Measurements from ENCODE around the gene STIM1.
"Not testable (repeated sequence)": the region's sequence is repeated elsewhere in the genome, so short reads cannot be mapped to it uniquely, and the experiment has no call there.

STIM1 gene

DNA sequence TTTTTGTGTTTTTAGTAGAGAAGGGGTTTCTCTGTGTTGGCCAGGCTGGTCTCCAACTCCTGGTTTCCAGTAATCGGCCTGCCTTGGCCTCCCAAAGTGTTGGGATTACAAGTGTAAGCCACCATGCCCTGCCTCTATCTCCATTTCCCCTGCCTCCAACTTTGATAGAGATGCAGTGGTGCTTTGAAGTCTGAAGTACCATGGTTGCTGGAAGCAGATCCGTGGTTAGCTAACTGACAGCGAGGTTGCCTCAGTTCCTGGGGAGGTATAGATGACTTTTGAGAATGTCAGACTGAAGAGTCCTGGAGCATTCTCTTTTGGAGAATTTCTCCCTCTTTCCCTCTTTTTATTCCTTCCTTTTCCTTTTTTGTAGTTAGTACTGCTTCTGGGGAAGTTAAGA is 127.6 kb downstream of the STIM1 start:
- DNase-seq (ENCODE audit: low read depth in 2 of 2), result no peak

GRCh38 chr11:3984896-3985295 is 129.4 kb downstream of the STIM1 start:
- DNase-seq (ENCODE audit: low read depth in 2 of 2), result peak in 1 of 2 donors; percentile 18

- no peak for DNase-seq (ENCODE audit: low read depth in 2 of 2)
These were observed 130.2 kb downstream of the STIM1 start for GRCh38 chr11:3985631-3986030.

DNA sequence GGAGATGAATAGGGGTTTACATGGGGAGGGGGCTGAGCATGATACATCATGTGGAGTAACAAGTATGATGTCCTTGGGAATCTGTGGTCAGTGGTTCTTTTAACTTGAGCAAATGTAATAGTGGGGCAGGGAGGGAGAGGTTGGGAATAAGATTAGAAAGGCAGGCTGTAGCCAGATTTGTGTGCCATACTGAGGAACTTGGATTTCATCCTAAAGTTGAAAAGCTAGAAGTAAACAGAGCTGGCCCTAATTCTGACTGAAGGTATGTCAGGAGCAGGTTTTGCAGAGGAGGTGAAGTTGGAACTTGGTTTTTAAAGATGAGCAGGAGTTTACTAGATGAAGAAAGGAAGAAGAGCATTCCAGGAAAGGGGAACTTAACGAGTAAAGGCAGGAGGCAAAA is 130.8 kb downstream of the STIM1 start:
- no peak for DNase-seq (ENCODE audit: low read depth in 2 of 2)

DNA sequence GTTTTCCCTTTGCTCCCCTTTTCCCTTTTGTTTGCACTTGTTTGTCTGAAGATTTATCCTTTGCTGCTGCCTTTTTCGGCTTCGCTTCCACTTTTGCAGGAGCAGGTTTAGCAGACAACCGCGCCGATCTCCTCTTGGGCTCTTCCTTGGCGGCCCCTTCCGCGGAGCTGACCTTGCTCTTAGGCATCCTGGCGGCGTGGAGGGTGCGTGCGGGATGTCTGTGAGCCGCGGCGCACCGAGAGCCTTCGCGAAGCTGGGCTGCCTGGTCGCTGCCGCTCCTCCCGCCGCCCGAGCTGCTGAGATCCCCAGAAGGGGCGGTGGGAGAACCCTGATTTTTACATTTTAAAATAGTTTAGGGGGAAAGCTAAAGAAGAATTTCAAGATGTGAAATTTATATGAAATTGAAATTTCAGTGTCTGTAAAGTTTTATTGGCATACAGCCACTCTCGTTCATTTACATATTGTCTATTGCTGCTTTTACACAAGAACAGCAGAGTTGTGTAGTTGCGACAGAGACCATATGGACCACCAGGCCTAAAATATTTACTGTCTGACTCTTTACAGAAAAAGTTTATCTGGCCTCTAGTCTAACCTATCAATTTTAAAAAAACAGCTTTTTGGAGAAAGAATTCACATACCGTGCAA is 133.9 kb downstream of the STIM1 start:
- DNase-seq (ENCODE audit: low read depth in 2 of 2), result no peak

- no peak for DNase-seq (ENCODE audit: low read depth in 2 of 2)
These were observed 134.4 kb downstream of the STIM1 start for GRCh38 chr11:3989921-3990290.

DNA sequence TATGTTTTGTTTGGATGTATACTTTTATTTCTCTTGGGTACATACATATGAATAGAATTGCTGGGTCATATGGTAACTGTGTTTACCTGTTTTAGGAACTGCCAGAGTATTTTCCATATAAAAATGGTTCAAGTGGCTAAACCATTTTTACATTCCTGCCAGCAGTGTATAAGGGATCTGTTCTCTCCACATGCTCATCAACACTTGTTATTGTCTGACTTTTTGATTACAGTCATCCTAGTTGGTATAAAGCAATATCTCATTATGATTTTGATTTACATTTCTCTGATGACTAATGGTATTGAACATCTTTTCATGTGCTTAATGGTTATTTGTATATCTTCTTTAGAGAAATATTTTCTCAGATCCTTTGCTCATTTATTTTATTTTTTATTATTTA is 134.9 kb downstream of the STIM1 start:
- DNase-seq (ENCODE audit: low read depth in 2 of 2), result no peak

DNA sequence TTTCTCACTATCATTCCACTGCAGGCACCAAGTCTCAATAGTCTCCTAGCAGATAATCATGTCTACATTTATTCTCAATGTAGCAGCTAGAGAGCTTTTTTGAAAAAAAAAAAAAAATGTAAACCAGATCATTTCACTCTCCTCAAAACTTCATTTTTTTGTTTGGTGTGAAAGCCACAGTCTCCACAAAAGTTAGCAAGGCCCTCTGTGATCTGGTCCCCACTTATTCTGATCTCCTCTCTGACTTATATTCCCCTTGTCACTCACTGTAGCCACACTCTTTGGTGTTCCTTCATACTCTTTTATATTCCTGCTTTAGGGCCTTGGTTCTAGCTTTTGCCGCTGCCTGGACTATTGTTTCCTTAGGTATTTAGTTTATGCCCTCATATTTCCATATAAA is 137.5 kb downstream of the STIM1 start:
- DNase-seq (ENCODE audit: low read depth in 2 of 2), result no peak

DNA sequence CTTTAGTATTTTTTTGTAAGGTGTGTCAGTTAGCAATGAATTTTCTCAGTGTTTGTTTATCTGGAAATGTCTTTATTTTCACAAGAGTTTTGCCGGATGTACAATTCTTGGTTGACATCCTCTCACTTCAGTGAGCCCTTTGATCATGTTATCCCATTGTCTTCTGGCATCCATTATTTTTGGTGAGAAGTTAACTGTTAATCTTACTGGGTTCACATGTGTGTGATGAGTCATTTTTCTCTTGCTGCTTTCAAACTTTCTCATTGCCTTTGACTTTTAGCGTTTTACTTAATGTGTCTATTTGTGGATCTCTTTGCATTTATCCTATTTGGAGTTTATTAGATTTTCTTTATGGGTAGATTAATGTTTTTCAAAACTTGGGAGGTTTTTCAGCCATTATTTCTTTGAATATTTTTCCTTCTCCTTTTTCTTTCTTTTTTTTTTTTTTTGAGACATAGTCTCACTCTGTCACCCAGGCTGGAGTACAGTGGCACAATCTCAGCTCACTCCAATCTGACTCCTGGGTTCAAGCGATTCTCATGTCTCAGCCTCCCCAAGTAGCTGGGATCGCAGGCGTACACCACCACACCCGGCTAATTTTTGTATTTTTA is 138.7 kb downstream of the STIM1 start:
- DNase-seq (ENCODE audit: low read depth in 2 of 2), result no peak

- no peak for DNase-seq (ENCODE audit: low read depth in 2 of 2)
These were observed 139.8 kb downstream of the STIM1 start for GRCh38 chr11:3995307-3995706.

DNA sequence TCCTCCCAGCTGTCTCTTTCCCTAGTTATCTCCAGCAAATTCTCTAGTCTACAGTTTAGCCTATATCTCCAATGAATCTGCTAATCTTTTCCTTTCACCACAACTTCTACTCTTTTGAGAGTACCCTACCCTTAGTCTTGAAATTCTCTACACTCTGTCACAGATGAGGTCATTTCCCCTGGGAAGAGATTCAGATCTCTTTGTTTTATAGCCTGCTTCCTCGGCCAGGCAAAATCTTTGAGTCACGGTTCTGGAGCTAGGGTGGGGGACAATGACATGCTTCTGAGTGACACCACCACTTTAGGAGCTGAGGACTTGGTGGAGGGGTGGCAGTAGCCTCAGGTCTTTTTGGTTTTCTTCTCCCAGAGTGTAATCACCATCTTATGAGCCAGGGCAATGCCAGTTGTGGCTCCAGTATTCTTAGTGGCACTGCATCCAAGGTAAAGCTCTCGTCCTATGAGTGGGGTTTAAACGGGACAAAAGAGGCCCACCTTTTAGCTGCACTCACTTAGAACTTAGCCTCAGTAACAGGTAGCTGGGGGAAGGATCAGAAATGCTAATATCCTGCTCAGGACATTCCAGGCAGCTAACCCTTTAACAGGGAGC is 140.6 kb downstream of the STIM1 start:
- no peak for DNase-seq (ENCODE audit: low read depth in 2 of 2)

- DNase-seq (ENCODE audit: low read depth in 2 of 2), result no peak
These were observed 141.2 kb downstream of the STIM1 start for GRCh38 chr11:3996651-3997050.

DNA sequence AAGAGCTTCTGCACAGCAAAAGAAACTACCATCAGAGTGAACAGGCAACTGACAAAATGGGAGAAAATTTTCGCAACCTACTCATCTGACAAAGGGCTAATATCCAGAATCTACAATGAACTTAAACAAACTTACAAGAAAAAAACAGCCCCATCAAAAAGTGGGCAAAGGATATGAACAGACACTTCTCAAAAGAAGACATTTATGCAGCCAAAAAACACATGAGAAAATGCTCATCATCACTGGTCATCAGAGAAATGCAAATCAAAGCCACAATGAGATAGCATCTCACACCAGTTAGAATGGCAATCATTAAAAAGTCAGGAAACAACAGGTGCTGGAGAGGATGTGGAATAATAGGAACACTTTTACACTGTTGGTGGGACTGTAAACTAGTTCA is 149.3 kb downstream of the STIM1 start:
- not testable (repeated sequence) for DNase-seq (ENCODE audit: low read depth in 2 of 2)

GRCh38 chr11:4006946-4007680 is 151.6 kb downstream of the STIM1 start:
- no peak for DNase-seq (ENCODE audit: low read depth in 2 of 2)

GRCh38 chr11:4008116-4008515 is 152.7 kb downstream of the STIM1 start:
- no peak for DNase-seq (ENCODE audit: low read depth in 2 of 2)

GRCh38 chr11:4016602-4017001 is 161.1 kb downstream of the STIM1 start:
- DNase-seq (ENCODE audit: low read depth in 2 of 2), result not testable (repeated sequence)

DNA sequence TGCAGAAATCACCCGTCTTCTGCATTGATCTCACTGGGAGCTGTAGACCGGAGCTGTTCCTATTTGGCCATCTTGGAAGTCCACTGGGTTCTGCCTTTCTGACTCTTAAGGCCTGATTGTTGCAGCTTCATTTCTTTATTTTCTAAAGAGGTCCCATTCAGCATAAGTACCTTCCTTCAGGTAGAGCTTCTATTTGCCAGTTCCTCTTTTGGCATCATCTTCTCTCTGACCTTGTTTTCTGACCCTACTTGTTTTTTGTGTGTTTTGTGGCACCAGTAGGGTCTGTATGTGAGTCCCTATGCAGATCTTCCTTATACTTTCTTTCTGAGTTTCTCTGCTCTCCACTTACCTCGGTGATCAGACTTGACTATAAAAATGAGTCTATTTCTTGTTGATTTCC is 161.7 kb downstream of the STIM1 start:
- no peak for DNase-seq (ENCODE audit: low read depth in 2 of 2)

DNA sequence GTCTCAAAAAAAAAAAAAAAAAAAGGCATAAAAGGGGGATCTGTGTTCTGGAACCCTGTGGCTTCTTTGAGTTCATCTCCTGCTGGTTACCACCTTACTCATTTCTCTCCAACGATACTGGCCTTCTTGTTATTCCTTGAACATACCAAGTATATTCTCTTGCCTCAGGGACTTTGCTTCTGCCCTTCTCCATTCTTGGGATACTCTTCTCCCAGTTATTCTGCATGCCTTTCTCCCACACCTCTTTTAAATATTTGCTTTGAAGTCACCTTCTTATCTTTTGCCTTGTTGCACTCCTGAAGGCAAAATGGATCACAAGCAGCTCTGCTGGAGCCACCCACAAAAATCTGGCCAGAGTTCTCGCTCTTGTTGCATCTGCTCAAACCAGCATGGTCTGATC is 163.2 kb downstream of the STIM1 start:
- DNase-seq (ENCODE audit: low read depth in 2 of 2), result no peak

DNA sequence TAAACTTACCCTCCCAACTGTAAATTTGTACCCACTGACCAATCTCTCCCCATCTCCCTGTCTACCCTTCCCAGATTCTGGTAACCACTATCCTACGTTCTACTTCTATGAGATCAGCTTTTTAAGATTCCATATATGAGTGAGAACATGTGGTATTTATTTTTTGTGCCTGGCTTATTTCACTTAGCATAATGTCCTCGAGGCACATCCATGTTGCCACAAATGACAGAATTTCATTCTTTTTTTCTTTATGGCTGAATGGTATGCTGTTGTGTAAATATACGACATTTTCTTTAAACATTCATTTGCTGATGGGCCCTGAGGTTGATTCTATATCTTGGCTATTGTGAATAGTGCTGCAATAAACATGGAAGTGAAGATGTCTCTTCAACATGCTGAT is 164.4 kb downstream of the STIM1 start:
- DNase-seq (ENCODE audit: low read depth in 2 of 2), result no peak

DNA sequence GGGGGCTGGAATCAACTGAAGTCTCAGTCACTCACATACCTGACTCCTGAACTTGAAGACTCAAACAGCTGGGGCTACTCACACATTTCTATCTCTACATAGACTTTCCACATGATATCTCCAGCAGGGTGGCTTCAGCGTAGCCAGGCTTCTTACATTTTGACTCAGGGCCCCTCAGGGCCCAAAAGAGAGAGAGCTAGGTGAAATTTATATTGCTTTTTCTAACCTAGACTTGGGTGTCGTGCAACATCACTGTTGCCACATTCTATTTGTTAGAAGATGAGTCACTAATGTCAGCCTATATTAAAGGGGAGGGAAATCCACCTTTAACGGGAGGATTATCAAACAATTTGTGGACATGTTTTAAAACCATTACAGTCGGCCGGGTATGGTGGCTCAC is 167.2 kb downstream of the STIM1 start:
- no peak for DNase-seq (ENCODE audit: low read depth in 2 of 2)

DNA sequence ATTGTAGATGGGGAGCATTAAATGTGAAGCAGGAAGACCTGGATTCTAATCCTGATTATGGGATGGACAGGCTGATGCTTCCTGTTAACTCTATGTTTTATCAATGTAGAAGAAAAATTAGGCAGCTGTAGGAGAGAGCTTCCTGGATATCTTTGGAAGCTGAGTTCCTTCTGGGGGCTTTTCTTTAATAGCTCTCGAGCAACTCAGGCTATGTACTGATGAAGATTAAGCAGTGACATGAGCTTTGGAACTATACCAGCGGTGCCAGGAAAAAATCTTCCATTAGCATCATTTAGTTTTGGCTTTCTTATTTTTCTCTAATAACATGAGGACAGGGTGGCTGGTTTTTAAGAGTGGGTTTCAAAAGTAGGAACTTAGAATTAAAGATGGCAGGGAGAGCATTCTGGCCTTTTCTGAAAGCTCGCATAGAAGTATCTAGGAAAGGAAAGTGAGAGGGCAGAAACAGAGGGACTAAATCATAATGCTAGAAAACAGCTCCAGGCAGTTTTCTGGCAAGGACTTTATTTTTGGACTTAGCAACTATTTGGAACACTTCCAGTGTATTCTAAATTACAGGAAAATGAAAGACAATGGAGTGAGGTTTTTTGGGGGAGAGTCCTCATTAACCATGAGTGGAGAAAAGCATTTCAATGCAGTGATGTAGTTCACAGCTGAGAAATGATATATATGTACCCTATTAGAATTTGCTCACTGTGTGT is 169.9 kb downstream of the STIM1 start:
- no peak for DNase-seq (ENCODE audit: low read depth in 2 of 2)

- no peak for DNase-seq (ENCODE audit: low read depth in 2 of 2)
These were observed 170.5 kb downstream of the STIM1 start for GRCh38 chr11:4025967-4026324.
